BJ (cell line): ENCODE measurements around the gene CAPZA3. TPM values are rescaled to one million over a fixed set of nuclear protein-coding genes. Genes with fewer than 3 reads are reported as not detected.

ENCODE experiments used
- CTCF ChIA-PET: fragments of 350-600 bp; formaldehyde crosslinking; extraction: SDS; loops from one replicate; lab custom pipeline; 2021; ENCODE audit warnings: antibody characterized with exemption, inconsistent platforms; lab: Yijun Ruan, JAX
- POLR2A ChIA-PET: fragments of 300-600 bp; sonication (Branson Sonifier 250); formaldehyde crosslinking; extraction: SDS; loops from one replicate; lab custom pipeline; 2021; ENCODE audit warnings: antibody characterized with exemption; lab: Charles Lee
- DNase-seq: peaks from one replicate; pipeline ENCODE4 v3.0.0-alpha.2; 2011; ENCODE audit warnings: low read depth
- H3K27me3 ChIP-seq: 2 replicates; pipeline ENCODE4 v1.6.0; 2011; ENCODE audit warnings: low read length; ENCODE audit not compliant: control insufficient read depth, insufficient read depth
- H3K36me3 ChIP-seq: 2 replicates; pipeline ENCODE4 v1.5.1; 2011; ENCODE audit warnings: low read length; ENCODE audit not compliant: control insufficient read depth, insufficient read depth
- H3K4me3 ChIP-seq: 2 replicates; pipeline ENCODE4 v1.5.1; 2011; ENCODE audit warnings: low read depth, mild to moderate bottlenecking, control low read depth, low read length
- CTCF ChIP-seq: IDR thresholded peaks from 2 replicates; pipeline ENCODE4 v1.5.1; 2011; ENCODE audit warnings: low read depth, mild to moderate bottlenecking, control low read depth, inconsistent platforms, low read length, moderate library complexity; ENCODE audit not compliant: insufficient read depth
- polyA plus RNA-seq: library from polyadenylated mRNA; depleted of rRNA; stranded (reverse); fragments of >200 nt; gene quantifications from 2 replicates; pipeline ENCODE4 v1.2.3, GENCODE V29; 2011

Gene CAPZA3
- polyA plus RNA-seq, 1 experiment = not detected

GRCh38 chr12:18718462-18718861, 19.5 kb upstream of the CAPZA3 start:
- Histone ChIP-seq H3K36me3 (no peaks in the 10 kb centered on the region), H3K4me3 (no peak overlapping the region), H3K27me3 (no peaks in the 10 kb centered on the region)
- ChIA-PET POLR2A (no interaction called here), CTCF (no interaction called here)
- DNase-seq = no peak
- TF ChIP-seq CTCF = no peak

GRCh38 chr12:18719922-18720510, 17.9 kb upstream of the CAPZA3 start:
- ChIA-PET CTCF (no interaction called here), POLR2A (no interaction called here)
- DNase-seq = no peak
- Histone ChIP-seq H3K36me3 (no peaks in the 10 kb centered on the region), H3K27me3 (no peaks in the 10 kb centered on the region), H3K4me3 (no peak overlapping the region)
- TF ChIP-seq CTCF = no peak

GRCh38 chr12:18720690-18721089, 17.2 kb upstream of the CAPZA3 start:
- ChIA-PET CTCF (interaction anchor here (0.5 kb wide), 1 partner anchor 31 kb away, joined by 3 read pairs; no protein-coding TSS in a partner anchor), POLR2A (no interaction called here)
- Histone ChIP-seq H3K27me3 (no peaks in the 10 kb centered on the region), H3K36me3 (no peaks in the 10 kb centered on the region), H3K4me3 (no peak overlapping the region)
- no peak for DNase-seq
- TF ChIP-seq CTCF = no peak

GRCh38 chr12:18721452-18721851, 16.5 kb upstream of the CAPZA3 start:
- ChIA-PET CTCF (interaction anchor here (0.7 kb wide), 1 partner anchor 352 kb away, joined by 4 read pairs; no protein-coding TSS in a partner anchor), POLR2A (no interaction called here)
- H3K27me3 ChIP-seq = no peaks in the 10 kb centered on the region
- TF ChIP-seq CTCF = no peak
- no peak overlapping the region for H3K4me3 ChIP-seq
- no peak for DNase-seq
- H3K36me3 ChIP-seq = no peaks in the 10 kb centered on the region

GRCh38 chr12:18723752-18724151, 14.2 kb upstream of the CAPZA3 start:
- no peaks in the 10 kb centered on the region for H3K36me3 ChIP-seq
- no peak overlapping the region for H3K4me3 ChIP-seq
- H3K27me3 ChIP-seq = no peaks in the 10 kb centered on the region
- ChIA-PET POLR2A (no interaction called here), CTCF (no interaction called here)
- no peak for DNase-seq
- TF ChIP-seq CTCF = no peak
